HG02678 (cell line): ENCODE results near the gene TM4SF4.

Experiments used
- ATAC-seq: cut with Tn5 transposase; IDR thresholded peaks from one replicate; pipeline ENCODE4 v1.9.1; 2021; ENCODE audit warnings: mild to moderate bottlenecking, moderate library complexity; ENCODE audit not compliant: unreplicated experiment

Gene TM4SF4

GRCh38 chr3:149454746-149455145 lies 19.8 kb upstream of the TM4SF4 start:
- no peak for ATAC-seq

- ATAC-seq = no peak
Observed at GRCh38 chr3:149455366-149455765, 19.1 kb upstream of the TM4SF4 start.

- no peak for ATAC-seq
Observed at GRCh38 chr3:149455989-149456388, 18.5 kb upstream of the TM4SF4 start.

GRCh38 chr3:149459491-149460059 lies 14.9 kb upstream of the TM4SF4 start:
- no peak for ATAC-seq

GRCh38 chr3:149460117-149460516 lies 14.4 kb upstream of the TM4SF4 start:
- no peak for ATAC-seq

GRCh38 chr3:149462051-149462450 lies 12.4 kb upstream of the TM4SF4 start:
- ATAC-seq = no peak

GRCh38 chr3:149462581-149463011 lies 11.9 kb upstream of the TM4SF4 start:
- ATAC-seq = no peak

GRCh38 chr3:149463921-149464320 lies 10.6 kb upstream of the TM4SF4 start:
- ATAC-seq = no peak

GRCh38 chr3:149464542-149465328 lies 9.8 kb upstream of the TM4SF4 start:
- no peak for ATAC-seq

- no peak for ATAC-seq
Observed at GRCh38 chr3:149465351-149465883, 9.1 kb upstream of the TM4SF4 start.

GRCh38 chr3:149466192-149466591 lies 8.3 kb upstream of the TM4SF4 start:
- ATAC-seq = no peak

GRCh38 chr3:149468504-149469212 lies 5.8 kb upstream of the TM4SF4 start:
- ATAC-seq = peak; percentile 84

- ATAC-seq = no peak
Observed at GRCh38 chr3:149470381-149470780, 4.1 kb upstream of the TM4SF4 start.

GRCh38 chr3:149472030-149472797 lies 2.3 kb upstream of the TM4SF4 start:
- no peak for ATAC-seq

- ATAC-seq = no peak
Observed at GRCh38 chr3:149473357-149474249, 894 bp upstream of the TM4SF4 start.

- no peak for ATAC-seq
Observed at GRCh38 chr3:149475451-149476060, 1.1 kb downstream of the TM4SF4 start.

- ATAC-seq = no peak
Observed at GRCh38 chr3:149476225-149476624, 1.7 kb downstream of the TM4SF4 start.

GRCh38 chr3:149479621-149480325 lies 5.3 kb downstream of the TM4SF4 start:
- ATAC-seq = no peak
